Measurements from ENCODE around the gene NOB1. TPM values are rescaled to one million over a fixed set of nuclear protein-coding genes. Genes with fewer than 3 reads are reported as not detected.

The NOB1 gene
- total RNA-seq, 1 experiment from 2014 or later, result 48.3 TPM

DNA sequence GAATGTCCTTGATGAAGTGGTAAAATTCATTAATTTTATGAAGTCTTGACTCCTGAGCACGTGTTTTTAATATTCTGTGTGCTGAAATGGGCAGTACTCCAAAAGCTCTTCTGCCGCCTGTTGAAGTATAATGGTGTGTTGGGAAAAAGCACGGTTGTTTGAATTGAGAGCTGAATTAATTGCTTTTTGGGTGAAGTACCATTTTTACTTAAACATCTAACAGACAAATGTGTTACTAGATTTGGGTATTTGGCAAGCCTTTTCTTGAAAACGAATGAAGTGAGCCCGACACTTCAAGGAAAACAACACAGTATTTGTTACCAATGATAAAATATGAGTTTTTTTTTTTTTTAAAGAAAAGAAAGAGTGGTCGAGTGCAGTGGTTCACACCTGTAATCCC is 29.9 kb upstream of the NOB1 start:
- no peak for ATAC-seq
- in situ Hi-C loops (cut with HindIII; ENCODE audit: low pct_unique_long_range_greater_than_20kb, low sequenced_read_pairs), result no loop called here
- DNase-seq (ENCODE audit: low read depth, low spot score), result no peak
- Histone ChIP-seq H3K4me1 (ENCODE audit: control insufficient read depth, insufficient read depth, low read length) (no peaks in the 10 kb centered on the region), H3K36me3 (ENCODE audit: control insufficient read depth, insufficient read depth, low read length) (no peaks in the 10 kb centered on the region), H3K27me3 (ENCODE audit: control insufficient read depth, insufficient read depth, low read length) (no peaks in the 10 kb centered on the region), H3K27ac (ENCODE audit: low read length) (no peak overlapping the region), H3K9me3 (ENCODE audit: control insufficient read depth, insufficient read depth, low read depth, low read length) (no peaks in the 10 kb centered on the region), H3K4me3 (ENCODE audit: low read depth in 2 of 2, low read length in 2 of 2) (no peak overlapping the region)
- no TSS peak for BruUV-seq (replicated peaks)
- intact Hi-C loops (cut with micrococcal nuclease; ENCODE audit: unreplicated experiment), result no loop called here
- ChIA-PET POLR2A (no interaction called here), CTCF (no interaction called here)
- TF ChIP-seq, protein P1, sequence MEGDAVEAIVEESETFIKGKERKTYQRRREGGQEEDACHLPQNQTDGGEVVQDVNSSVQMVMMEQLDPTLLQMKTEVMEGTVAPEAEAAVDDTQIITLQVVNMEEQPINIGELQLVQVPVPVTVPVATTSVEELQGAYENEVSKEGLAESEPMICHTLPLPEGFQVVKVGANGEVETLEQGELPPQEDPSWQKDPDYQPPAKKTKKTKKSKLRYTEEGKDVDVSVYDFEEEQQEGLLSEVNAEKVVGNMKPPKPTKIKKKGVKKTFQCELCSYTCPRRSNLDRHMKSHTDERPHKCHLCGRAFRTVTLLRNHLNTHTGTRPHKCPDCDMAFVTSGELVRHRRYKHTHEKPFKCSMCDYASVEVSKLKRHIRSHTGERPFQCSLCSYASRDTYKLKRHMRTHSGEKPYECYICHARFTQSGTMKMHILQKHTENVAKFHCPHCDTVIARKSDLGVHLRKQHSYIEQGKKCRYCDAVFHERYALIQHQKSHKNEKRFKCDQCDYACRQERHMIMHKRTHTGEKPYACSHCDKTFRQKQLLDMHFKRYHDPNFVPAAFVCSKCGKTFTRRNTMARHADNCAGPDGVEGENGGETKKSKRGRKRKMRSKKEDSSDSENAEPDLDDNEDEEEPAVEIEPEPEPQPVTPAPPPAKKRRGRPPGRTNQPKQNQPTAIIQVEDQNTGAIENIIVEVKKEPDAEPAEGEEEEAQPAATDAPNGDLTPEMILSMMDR (IDR thresholded peaks at IDR 0.05), result no peak
- no peak for TF ChIP-seq SIN3A (IDR thresholded peaks at IDR 0.05; ENCODE audit: borderline replicate concordance, insufficient read depth, low read depth, low read length)
- TF ChIP-seq TCF7L2 (IDR thresholded peaks at IDR 0.05; ENCODE audit: low read depth, low read length), result no peak
- TF ChIP-seq, protein P2, sequence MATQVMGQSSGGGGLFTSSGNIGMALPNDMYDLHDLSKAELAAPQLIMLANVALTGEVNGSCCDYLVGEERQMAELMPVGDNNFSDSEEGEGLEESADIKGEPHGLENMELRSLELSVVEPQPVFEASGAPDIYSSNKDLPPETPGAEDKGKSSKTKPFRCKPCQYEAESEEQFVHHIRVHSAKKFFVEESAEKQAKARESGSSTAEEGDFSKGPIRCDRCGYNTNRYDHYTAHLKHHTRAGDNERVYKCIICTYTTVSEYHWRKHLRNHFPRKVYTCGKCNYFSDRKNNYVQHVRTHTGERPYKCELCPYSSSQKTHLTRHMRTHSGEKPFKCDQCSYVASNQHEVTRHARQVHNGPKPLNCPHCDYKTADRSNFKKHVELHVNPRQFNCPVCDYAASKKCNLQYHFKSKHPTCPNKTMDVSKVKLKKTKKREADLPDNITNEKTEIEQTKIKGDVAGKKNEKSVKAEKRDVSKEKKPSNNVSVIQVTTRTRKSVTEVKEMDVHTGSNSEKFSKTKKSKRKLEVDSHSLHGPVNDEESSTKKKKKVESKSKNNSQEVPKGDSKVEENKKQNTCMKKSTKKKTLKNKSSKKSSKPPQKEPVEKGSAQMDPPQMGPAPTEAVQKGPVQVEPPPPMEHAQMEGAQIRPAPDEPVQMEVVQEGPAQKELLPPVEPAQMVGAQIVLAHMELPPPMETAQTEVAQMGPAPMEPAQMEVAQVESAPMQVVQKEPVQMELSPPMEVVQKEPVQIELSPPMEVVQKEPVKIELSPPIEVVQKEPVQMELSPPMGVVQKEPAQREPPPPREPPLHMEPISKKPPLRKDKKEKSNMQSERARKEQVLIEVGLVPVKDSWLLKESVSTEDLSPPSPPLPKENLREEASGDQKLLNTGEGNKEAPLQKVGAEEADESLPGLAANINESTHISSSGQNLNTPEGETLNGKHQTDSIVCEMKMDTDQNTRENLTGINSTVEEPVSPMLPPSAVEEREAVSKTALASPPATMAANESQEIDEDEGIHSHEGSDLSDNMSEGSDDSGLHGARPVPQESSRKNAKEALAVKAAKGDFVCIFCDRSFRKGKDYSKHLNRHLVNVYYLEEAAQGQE (IDR thresholded peaks at IDR 0.05; ENCODE audit: insufficient read depth in 1 of 2, low read depth in 2 of 2, low read length in 1 of 2), result no peak
- no peak for TF ChIP-seq POLR2AphosphoS5 (IDR thresholded peaks at IDR 0.05; ENCODE audit: low read depth, low read length)

DNA sequence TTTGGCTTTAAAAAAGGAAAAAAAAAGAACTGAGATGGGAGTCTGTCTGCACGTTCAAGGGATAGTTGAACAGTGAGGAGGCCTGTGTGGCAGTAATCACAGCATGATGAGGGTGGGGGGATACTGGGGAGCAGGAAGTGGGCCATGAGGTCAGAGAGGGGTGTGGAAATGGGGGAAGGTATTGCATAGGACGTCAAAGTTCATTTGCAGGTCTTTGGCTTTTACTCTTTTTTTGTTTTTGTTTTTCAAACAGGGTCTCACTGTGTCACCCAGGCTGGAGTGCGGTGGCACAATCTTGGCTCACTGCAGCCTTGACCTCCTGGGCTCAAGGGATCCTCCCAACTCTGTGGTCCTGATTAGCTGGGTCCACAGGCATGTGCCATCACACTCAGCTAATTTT is 26.4 kb upstream of the NOB1 start:
- POLR2A ChIA-PET, result interaction anchor here (0.6 kb wide), 1 partner anchor 8 kb away, joined by 3 read pairs; no protein-coding TSS in a partner anchor

More for the DNA sequence above, 26.4 kb upstream of the NOB1 start:
- ATAC-seq (no peak), DNase-seq (ENCODE audit: low read depth, low spot score) (no peak)
- CTCF ChIA-PET, result no interaction called here
- Histone ChIP-seq H3K36me3 (ENCODE audit: control insufficient read depth, insufficient read depth, low read length) (no peaks in the 10 kb centered on the region), H3K4me3 (ENCODE audit: low read depth in 2 of 2, low read length in 2 of 2) (no peak overlapping the region), H3K4me1 (ENCODE audit: control insufficient read depth, insufficient read depth, low read length) (no peaks in the 10 kb centered on the region), H3K27me3 (ENCODE audit: control insufficient read depth, insufficient read depth, low read length) (no peaks in the 10 kb centered on the region), H3K9me3 (ENCODE audit: control insufficient read depth, insufficient read depth, low read depth, low read length) (no peaks in the 10 kb centered on the region), H3K27ac (ENCODE audit: low read length) (no peak overlapping the region)
- BruUV-seq (replicated peaks), result no TSS peak
- in situ Hi-C loops (cut with HindIII; ENCODE audit: low pct_unique_long_range_greater_than_20kb, low sequenced_read_pairs) (no loop called here), intact Hi-C loops (cut with micrococcal nuclease; ENCODE audit: unreplicated experiment) (no loop called here)
- TF ChIP-seq TCF7L2 (IDR thresholded peaks at IDR 0.05; ENCODE audit: low read depth, low read length) (no peak), SIN3A (IDR thresholded peaks at IDR 0.05; ENCODE audit: borderline replicate concordance, insufficient read depth, low read depth, low read length) (no peak), POLR2AphosphoS5 (IDR thresholded peaks at IDR 0.05; ENCODE audit: low read depth, low read length) (no peak)
- TF ChIP-seq, protein P1 (IDR thresholded peaks at IDR 0.05), result no peak
- TF ChIP-seq, protein P2 (IDR thresholded peaks at IDR 0.05; ENCODE audit: insufficient read depth in 1 of 2, low read depth in 2 of 2, low read length in 1 of 2), result no peak

All from Panc1 (cell line).